Astrocyte of the hippocampus (primary cell): ENCODE measurements around the gene FKBP1B.
"Not testable (repeated sequence)": the region's sequence is repeated elsewhere in the genome, so short reads cannot be mapped to it uniquely, and the experiment has no call there.

Source experiments
- DNase-seq: peaks from one replicate; pipeline ENCODE4 v3.0.0; 2011; ENCODE audit warnings: low read depth, low spot score

Gene FKBP1B

DNA sequence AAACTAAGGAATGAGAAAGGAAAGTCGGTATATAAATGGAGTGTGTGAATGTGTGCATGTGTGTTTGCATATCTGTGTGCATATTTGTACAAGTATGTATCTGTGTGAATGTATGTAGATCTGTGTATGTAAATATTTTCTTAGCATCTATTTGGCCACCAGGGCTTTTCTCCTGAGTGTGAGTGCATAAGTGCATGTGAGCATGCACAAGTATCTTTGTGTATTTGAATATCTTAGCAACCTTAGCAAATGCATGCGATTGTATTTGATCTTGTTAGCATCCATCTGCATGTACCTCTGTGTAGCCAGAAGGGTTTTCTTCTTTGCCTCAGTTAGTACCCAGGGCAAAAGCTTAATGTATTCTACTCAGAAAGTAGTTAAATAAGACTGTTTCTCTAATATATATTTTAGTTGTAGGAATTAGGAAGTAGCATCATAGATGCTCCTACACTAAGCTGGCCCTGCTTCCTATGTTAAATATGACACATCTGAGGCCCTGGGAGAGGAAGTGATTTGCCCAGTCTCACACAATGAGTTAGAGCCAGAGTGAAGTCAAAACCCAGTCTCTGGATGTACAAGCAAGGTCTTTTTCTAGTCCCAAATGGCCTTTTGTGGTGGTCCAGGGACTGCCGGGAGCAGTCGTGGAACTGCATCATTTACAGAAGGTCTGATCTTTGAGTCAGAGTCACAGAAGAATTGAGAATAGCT is 9.2 kb downstream of the FKBP1B start:
- no peak for DNase-seq

- no peak for DNase-seq
These were observed 15.8 kb downstream of the FKBP1B start for GRCh38 chr2:24065341-24065740.

DNA sequence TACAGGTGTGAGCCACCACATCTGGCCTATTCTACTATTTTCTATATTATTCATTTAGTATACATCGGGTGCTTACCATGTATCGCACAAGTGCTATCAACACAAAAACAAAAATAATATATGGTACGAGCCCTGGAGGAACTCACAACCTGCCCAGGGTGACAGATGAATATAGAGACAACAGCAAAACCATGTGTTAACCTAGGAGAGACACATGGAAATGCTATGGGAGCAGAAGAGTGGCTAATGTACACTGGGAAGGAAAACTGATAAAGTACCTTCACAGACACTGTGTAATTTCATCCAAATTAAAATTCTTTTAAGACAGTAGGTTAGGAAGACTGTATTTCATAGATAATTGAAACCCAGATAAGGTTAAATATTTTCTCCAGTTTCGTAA is 22.7 kb downstream of the FKBP1B start:
- no peak for DNase-seq

DNA sequence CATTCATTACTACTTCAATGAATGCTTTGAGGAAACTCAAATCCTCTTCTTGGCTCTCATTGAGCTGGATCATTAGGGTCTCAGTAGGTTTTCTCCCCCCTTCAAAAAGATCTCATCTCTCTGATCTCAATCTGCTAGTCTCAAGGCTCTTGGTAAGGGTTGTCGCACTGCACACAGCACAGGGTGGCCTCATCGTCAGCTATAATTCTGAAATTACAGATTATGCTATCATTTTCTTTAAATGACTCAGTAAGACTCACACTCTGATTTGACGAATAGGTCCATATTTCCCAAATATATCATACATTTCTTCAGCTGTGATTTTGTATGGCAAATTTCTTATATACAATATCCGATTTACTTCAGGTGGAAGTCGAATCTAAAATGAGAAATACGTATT is 24.3 kb downstream of the FKBP1B start:
- DNase-seq: no peak

DNA sequence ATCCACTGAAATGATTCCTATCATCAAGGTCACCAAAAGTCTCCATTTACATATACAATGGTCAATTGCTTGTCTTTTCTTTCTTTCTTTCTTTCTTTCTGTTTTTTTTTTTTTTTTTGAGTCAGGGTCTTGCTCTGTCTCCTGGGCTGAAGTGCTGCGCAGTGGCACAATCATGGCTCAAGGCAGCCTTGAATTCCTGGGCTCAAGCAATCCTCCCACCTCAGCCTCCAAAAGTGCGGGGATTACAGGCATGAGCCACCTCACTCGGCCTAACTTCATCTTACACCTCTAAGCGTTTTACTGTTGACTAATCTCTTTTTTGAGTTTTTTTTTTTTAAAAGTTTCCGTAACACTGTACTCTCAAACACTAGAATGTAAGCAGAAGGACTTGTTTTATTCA is 25.7 kb downstream of the FKBP1B start:
- DNase-seq: no peak

GRCh38 chr2:24075915-24076848 is 26.6 kb downstream of the FKBP1B start, which contains the start of gene SF3B6:
Gene SF3B6, minus strand, starts transcription at chr2:24076326. Its CDS starts 97 bp downstream, at chr2:24076229.
- DNase-seq: peak; percentile 99

GRCh38 chr2:24076849-24077534 is 27.5 kb downstream of the FKBP1B start:
- DNase-seq: peak; percentile 44

DNA sequence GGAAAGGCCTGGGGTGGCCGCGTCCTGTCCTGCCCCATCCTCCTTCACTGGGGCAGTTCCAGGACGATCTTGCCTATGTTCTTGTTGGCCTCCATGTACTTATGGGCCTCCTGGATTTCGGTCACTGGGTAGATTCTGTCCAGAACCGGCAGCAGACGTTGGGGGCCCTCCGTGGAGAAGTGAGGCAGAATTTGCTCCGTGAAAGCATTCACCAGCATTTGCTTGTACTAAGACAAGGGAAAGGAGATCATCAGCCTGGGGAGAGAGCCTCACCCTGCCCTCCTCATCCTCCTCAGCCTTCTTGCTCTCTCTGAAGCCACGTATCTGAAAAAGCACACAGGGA is 28.0 kb downstream of the FKBP1B start:
- DNase-seq: no peak

DNA sequence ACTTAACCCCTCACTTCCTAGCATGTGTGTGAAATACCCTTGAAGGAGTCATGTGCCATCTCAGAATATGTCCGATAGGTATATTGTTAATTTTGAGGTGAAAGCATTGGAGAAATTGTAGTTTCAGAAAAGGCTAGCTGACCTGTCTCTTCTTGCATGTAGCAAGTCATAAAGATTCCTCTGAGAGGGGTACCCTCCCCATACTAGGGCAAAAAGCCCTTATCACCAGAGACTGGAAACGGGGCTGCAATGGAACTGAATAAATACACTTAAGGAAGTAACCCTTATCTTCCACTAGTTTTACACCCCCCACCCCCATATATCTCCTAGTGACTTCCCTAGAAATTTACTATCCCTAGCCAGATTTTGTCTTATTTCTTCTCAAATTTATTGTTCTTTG is 28.3 kb downstream of the FKBP1B start:
- DNase-seq: no peak

DNA sequence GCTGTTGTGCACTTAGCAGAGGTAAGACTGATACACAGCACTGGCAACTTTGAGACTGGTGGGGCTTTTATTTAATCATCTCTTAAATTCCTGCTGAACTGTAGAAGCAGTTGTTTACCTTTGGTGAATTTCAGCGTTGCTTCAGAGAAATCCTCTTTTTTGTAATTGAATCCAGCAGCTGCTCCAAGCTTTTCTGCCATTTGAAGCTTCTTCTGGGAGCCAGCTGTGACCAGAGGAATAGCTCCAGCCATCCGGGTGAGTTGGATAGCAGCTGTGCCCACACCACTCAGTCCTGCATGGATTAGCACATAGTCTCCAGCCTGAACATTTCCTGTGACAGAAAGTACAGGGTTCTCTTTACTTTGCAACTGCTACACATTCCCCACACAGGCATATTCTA is 31.2 kb downstream of the FKBP1B start:
- no peak for DNase-seq

GRCh38 chr2:24082787-24083566 is 33.4 kb downstream of the FKBP1B start:
- no peak for DNase-seq

DNA sequence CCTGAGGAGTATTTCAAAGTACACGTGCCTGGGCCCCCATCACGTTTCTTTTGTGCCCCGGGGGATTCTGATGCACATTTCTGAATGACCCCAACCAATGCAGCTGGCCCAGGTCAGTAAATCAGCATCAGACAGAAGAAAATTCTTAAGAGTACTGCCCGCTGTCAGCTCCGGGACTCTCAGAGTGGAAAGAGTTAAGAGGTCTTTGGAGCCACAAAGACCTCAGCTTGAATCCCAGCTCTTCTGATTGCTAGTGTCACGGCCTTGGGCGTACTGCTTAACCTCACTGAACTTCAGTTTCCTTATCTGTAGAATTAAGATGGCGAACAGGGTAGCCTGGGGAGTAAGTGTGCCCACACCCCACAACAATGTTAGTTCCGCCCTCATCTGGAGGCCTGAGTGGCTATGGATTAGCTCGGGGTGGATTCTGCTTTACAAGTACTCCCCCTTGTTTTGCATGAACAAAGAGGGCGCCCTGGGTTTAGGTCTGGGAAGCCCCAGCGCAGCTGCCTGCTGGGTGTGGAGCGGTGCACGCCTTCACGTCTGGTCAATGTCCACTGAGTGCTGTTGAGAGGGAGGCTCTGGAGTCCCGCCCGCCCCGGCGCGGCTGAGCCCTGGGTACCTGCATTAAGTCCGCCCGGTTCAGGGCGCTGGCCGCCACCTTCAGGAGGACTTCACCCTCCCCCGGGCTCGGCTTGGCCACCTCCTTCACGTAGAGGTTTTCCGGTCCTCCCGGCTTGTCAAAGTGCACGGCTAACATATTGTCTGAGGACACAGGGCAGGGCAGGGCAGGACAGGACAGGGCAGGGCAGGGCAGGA is 34.2 kb downstream of the FKBP1B start:
- peak; percentile 91 for DNase-seq

- DNase-seq: peak; percentile 98
These were observed 35.1 kb downstream of the FKBP1B start, which contains the start of gene TP53I3 for GRCh38 chr2:24084386-24085199. Gene TP53I3, minus strand, starts transcription at chr2:24084834. Its CDS starts 508 bp downstream, at chr2:24084326.

- no peak for DNase-seq
These were observed 35.6 kb downstream of the FKBP1B start for GRCh38 chr2:24085200-24085489.

- no peak for DNase-seq
These were observed 36.7 kb downstream of the FKBP1B start for GRCh38 chr2:24086241-24086640.

- DNase-seq: no peak
These were observed 37.5 kb downstream of the FKBP1B start for GRCh38 chr2:24087032-24087431.

DNA sequence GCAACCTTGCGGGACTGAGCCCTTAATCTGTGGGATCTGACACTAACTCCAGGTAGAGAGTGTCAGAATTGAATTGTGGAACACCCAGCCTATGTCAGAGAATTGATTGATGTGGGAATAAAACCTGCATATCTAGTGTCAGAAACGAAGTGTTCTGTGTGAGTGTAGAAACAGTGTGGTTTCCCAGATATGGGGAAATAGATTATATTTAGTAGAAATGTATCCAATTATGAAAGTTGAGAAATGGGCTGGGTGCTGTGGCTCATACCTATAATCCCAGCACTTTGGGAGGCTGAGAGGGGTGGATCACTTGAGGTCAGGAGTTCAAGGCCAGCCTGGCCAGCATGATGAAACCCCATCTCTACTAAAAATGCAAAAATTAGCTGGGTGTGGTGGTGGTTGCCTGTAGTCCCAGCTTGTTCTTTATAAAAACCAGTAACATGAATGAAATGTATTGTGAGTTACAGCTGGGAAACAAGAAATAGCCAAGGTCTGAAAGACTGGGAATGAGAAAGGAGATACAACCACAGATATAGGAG is 39.3 kb downstream of the FKBP1B start:
- no peak for DNase-seq

GRCh38 chr2:24093270-24093669 is 43.7 kb downstream of the FKBP1B start:
- DNase-seq: not testable (repeated sequence)

DNA sequence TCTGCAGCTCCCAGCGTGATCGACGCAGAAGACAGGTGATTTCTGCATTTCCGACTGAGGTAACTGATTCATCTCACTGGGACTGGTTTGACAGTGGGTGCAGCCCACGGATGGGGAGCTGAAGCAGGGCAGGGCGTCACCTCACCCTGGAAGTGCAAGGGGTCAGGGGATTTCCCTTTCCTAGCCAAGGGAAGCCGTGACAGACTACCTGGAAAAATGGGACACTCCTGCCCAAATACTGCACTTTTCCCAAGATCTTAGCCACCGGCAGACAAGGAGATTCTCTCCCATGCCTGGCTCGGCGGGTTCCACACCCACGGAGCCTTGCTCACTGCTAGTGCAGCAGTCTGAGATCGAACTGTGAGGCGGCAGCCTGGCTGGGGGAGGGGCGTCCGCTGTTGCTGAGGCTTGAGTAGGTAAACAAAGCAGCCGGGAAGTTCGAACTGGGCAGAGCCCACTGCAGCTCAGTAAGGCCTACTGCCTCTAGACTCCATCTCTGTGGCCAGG is 45.7 kb downstream of the FKBP1B start:
- not testable (repeated sequence) for DNase-seq
